HG02763 (cell line): ENCODE results near the gene TRPC5OS.

Source experiments
- ATAC-seq: cut with Tn5 transposase; IDR thresholded peaks from one replicate; pipeline ENCODE4 v1.9.1; 2021; ENCODE audit warnings: mild to moderate bottlenecking, moderate library complexity; ENCODE audit not compliant: unreplicated experiment

The TRPC5OS gene

GRCh38 chrX:111875881-111876280 lies at the start of gene TRPC5OS:
Gene TRPC5OS, plus strand, starts transcription at chrX:111876181. Its CDS starts 25,669 bp downstream, at chrX:111901850.
- no peak for ATAC-seq

- no peak for ATAC-seq
Observed at GRCh38 chrX:111829345-111829744, 46.6 kb upstream of the TRPC5OS start.

- no peak for ATAC-seq
Observed at GRCh38 chrX:111830571-111830970, 45.4 kb upstream of the TRPC5OS start.

GRCh38 chrX:111831343-111831742 lies 44.6 kb upstream of the TRPC5OS start:
- no peak for ATAC-seq

GRCh38 chrX:111837197-111837596 lies 38.8 kb upstream of the TRPC5OS start:
- no peak for ATAC-seq

GRCh38 chrX:111847491-111848133 lies 28.4 kb upstream of the TRPC5OS start:
- ATAC-seq, result no peak

GRCh38 chrX:111848541-111848940 lies 27.4 kb upstream of the TRPC5OS start:
- no peak for ATAC-seq

GRCh38 chrX:111850975-111851374 lies 25.0 kb upstream of the TRPC5OS start:
- ATAC-seq, result no peak

- no peak for ATAC-seq
Observed at GRCh38 chrX:111854556-111855490, 21.2 kb upstream of the TRPC5OS start.

GRCh38 chrX:111857534-111858060 lies 18.4 kb upstream of the TRPC5OS start:
- no peak for ATAC-seq

GRCh38 chrX:111861605-111862004 lies 14.4 kb upstream of the TRPC5OS start:
- ATAC-seq, result no peak

- ATAC-seq, result no peak
Observed at GRCh38 chrX:111867236-111867635, 8.7 kb upstream of the TRPC5OS start.

GRCh38 chrX:111868726-111869638 lies 7.0 kb upstream of the TRPC5OS start:
- ATAC-seq, result peak; percentile 48

- ATAC-seq, result peak; percentile 82
Observed at GRCh38 chrX:111869639-111870034, 6.3 kb upstream of the TRPC5OS start.

GRCh38 chrX:111874241-111874640 lies 1.7 kb upstream of the TRPC5OS start:
- no peak for ATAC-seq

- ATAC-seq, result no peak
Observed at GRCh38 chrX:111876646-111877045, 665 bp downstream of the TRPC5OS start.

- ATAC-seq, result no peak
Observed at GRCh38 chrX:111877681-111878080, 1.7 kb downstream of the TRPC5OS start.

- no peak for ATAC-seq
Observed at GRCh38 chrX:111880735-111881134, 4.8 kb downstream of the TRPC5OS start.

- ATAC-seq, result no peak
Observed at GRCh38 chrX:111881715-111882114, 5.7 kb downstream of the TRPC5OS start.

GRCh38 chrX:111886678-111887077 lies 10.7 kb downstream of the TRPC5OS start:
- no peak for ATAC-seq

GRCh38 chrX:111888600-111888999 lies 12.6 kb downstream of the TRPC5OS start:
- ATAC-seq, result no peak
